Thyroid gland (tissue), 4 donors: ENCODE measurements around the gene KCNS3. TPM values are rescaled to one million over a fixed set of nuclear protein-coding genes. Genes with fewer than 3 reads are reported as not detected.

Experiments used
- DNase-seq, 2 donors: peaks; one replicate each; pipeline ENCODE4 v3.0.0-alpha.2; 2019
- H3K27ac ChIP-seq, 3 donors: fragments of 200-600 bp; sonication (generic); 1 replicate in 2 of 3; 2 replicates in 1 of 3; pipeline ENCODE4 v1.5.1; 2016 to 2019; ENCODE audit warnings: mild to moderate bottlenecking in 1 of 3, moderate library complexity in 1 of 3
- H3K27me3 ChIP-seq: fragments of 200-600 bp; sonication (generic); one replicate; pipeline ENCODE4 v1.5.1; 2019
- H3K36me3 ChIP-seq, 2 donors: fragments of 200-600 bp; sonication (generic); one replicate each; pipeline ENCODE4 v1.5.1; 2016 to 2019
- H3K4me1 ChIP-seq, 2 donors: fragments of 200-600 bp; sonication (generic); one replicate each; pipeline ENCODE4 v1.5.1; 2017 to 2019
- H3K4me3 ChIP-seq, 3 donors: fragments of 200-600 bp; sonication (generic); replicated peaks in 1 of 3; 1 replicate in 2 of 3; 2 replicates in 1 of 3; pipeline ENCODE4 v1.5.1; 2016; ENCODE audit warnings: mild to moderate bottlenecking in 1 of 3
- H3K9me3 ChIP-seq: fragments of 200-600 bp; sonication (generic); one replicate; pipeline ENCODE4 v1.5.1; 2017
- POLR2A ChIP-seq, 2 donors: fragments of 450-650 bp; IDR thresholded peaks; one replicate each; pipeline ENCODE4 v1.6.1; 2017; ENCODE audit warnings: antibody characterized with exemption in 2 of 2, mild to moderate bottlenecking in 2 of 2, moderate library complexity in 1 of 2
- WGBS, 2 donors: methylation state at CpG; one replicate each; pipeline ENCODE4 v1.1.5; 2017; 5-methylcytosine and 5-hydroxymethylcytosine counted together
- intact Hi-C: fragments of 100-400 bp; cut with DNase I; formaldehyde crosslinking; loops from one replicate; pipeline ENCODE4 v1.15.1; 2023
- total RNA-seq, 4 donors: library from RNA; depleted of rRNA; stranded (reverse); fragments of >200 nt; gene quantifications; one replicate each; pipeline ENCODE4 v1.2.3, GENCODE V29; 2016
- TF ChIP-seq, protein P1 (sequence below), 6 experiments: fragments of 200-600 bp in 3 of 6; fragments of 450-650 bp in 3 of 6; sonication (generic) in 3 of 6; IDR thresholded peaks; one replicate each; pipeline ENCODE4 v1.5.1; 2016 to 2019; ENCODE audit warnings: antibody characterized with exemption in 6 of 6, mild to moderate bottlenecking in 2 of 6, inconsistent platforms in 1 of 6, moderate library complexity in 1 of 6

Gene KCNS3
- total RNA-seq, 4 donors from 2014 or later = 6.2 to 25.1 (median 7.6) TPM

DNA sequence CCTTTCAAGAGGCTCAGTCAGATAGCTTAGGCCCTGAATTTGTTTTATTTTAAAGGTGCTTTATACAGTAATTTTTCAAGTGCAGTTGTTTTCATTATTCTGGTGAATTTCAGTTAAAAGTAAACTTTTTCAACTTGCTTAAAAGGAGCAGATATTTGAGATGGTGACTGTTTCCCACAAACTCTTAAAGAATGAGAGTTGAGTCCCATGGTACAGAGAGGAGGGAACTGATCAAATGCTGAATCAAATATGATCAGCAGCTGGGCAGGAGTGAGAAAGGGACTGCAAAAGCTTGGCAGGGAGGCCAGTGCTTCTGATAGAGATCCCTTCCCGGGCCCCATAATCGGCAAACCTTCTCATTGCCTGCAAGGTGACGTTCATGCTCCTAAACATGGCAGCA lies 91.2 kb downstream of the KCNS3 start:
- 86 to 92% methylated on average over 3 of the region's 3 CpGs for WGBS, 2 donors
- intact Hi-C loops = no loop called here
- H3K4me3 ChIP-seq = no peak overlapping the region

DNA sequence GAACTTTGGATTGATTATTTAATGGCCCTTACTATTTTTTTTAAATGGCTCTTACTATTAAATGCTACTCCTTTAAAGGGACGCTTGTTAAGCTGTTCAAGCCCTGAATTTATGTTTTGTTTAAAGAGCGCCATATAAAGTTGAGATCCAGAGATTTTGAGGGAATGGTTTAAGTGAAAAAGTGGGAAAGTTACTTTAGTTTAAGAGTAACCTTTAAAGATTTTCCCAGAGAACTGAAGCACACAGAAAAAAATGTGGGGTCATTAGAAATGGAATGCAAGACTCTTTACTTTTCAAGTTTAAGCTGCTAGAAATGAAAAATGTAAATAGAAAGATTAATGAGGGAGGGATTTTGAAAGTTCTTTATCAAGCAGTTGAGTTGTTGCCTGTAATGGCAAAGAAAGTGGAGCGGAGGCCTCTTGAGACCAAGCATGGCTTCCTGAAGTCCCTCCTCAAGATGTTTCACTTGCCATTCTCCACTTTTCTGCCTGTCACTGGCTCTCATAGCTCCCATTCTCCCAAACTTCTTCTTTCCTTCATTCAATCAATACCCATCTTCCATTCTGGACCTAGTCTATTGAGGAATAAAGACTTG lies 93.2 kb downstream of the KCNS3 start:
- H3K36me3 ChIP-seq = no peaks in the 10 kb centered on the region
- H3K27ac ChIP-seq = no peak overlapping the region
- H3K4me3 ChIP-seq = no peak overlapping the region
- TF ChIP-seq, protein P1, sequence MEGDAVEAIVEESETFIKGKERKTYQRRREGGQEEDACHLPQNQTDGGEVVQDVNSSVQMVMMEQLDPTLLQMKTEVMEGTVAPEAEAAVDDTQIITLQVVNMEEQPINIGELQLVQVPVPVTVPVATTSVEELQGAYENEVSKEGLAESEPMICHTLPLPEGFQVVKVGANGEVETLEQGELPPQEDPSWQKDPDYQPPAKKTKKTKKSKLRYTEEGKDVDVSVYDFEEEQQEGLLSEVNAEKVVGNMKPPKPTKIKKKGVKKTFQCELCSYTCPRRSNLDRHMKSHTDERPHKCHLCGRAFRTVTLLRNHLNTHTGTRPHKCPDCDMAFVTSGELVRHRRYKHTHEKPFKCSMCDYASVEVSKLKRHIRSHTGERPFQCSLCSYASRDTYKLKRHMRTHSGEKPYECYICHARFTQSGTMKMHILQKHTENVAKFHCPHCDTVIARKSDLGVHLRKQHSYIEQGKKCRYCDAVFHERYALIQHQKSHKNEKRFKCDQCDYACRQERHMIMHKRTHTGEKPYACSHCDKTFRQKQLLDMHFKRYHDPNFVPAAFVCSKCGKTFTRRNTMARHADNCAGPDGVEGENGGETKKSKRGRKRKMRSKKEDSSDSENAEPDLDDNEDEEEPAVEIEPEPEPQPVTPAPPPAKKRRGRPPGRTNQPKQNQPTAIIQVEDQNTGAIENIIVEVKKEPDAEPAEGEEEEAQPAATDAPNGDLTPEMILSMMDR (IDR thresholded peaks at IDR 0.05) = no peak
- no peak for TF ChIP-seq POLR2A (IDR thresholded peaks at IDR 0.05)
- intact Hi-C loops = no loop called here
- DNase-seq = no peak
- no peaks in the 10 kb centered on the region for H3K27me3 ChIP-seq
- no peaks in the 10 kb centered on the region for H3K9me3 ChIP-seq
- H3K4me1 ChIP-seq = peaks cover 0 to 2% of the 10 kb centered on the region in 2 donors
- WGBS, 2 donors = 81 to 86% methylated on average over 3 of the region's 3 CpGs

More for the DNA sequence above, 91.2 kb downstream of the KCNS3 start:
- Histone ChIP-seq H3K9me3 (no peaks in the 10 kb centered on the region), H3K36me3 (no peaks in the 10 kb centered on the region), H3K4me1 (no peaks in the 10 kb centered on the region), H3K27me3 (no peaks in the 10 kb centered on the region), H3K27ac (no peak overlapping the region)
- DNase-seq = no peak
- TF ChIP-seq POLR2A (IDR thresholded peaks at IDR 0.05) = no peak
- TF ChIP-seq, protein P1 (IDR thresholded peaks at IDR 0.05) = no peak

GRCh38 chr2:17972991-17973390 lies 94.5 kb downstream of the KCNS3 start:
- WGBS, 2 donors = 80 to 84% methylated on average over 3 of the region's 3 CpGs

DNA sequence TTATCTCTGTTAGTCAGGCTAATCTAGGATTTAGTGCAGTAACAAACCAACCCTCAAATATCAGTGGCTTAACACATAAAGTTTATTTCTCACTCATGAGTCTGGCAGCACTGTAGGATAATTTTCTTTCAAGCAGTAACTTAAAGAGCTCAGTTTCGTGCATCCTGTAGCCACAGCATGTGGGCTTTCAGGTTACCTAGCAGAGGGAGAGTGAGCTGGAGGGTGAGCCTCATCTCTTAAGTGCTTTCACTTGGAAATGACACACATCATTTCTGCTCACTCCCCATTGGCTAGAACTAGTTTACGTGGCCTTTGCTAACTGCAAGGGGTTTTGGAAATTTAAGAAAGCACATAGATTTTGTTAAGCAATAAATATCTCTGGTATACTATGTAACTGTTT lies 96.9 kb downstream of the KCNS3 start:
- H3K9me3 ChIP-seq = no peaks in the 10 kb centered on the region
- 87 to 94% methylated on average over 2 of the region's 2 CpGs for WGBS, 2 donors
- intact Hi-C loops = no loop called here

More at GRCh38 chr2:17972991-17973390, 94.5 kb downstream of the KCNS3 start:
- Histone ChIP-seq H3K27ac (no peak overlapping the region), H3K9me3 (no peaks in the 10 kb centered on the region), H3K4me1 (peaks cover 0 to 8% of the 10 kb centered on the region in 2 donors), H3K36me3 (no peaks in the 10 kb centered on the region), H3K4me3 (no peak overlapping the region), H3K27me3 (no peaks in the 10 kb centered on the region)
- intact Hi-C loops = no loop called here
- no peak for DNase-seq
- TF ChIP-seq POLR2A (IDR thresholded peaks at IDR 0.05) = no peak
- TF ChIP-seq, protein P1 (IDR thresholded peaks at IDR 0.05) = no peak

More for the DNA sequence above, 96.9 kb downstream of the KCNS3 start:
- DNase-seq = no peak
- peaks cover 0 to 8% of the 10 kb centered on the region in 2 donors for H3K4me1 ChIP-seq
- no peak overlapping the region for H3K4me3 ChIP-seq
- H3K36me3 ChIP-seq = no peaks in the 10 kb centered on the region
- H3K27me3 ChIP-seq = no peaks in the 10 kb centered on the region
- TF ChIP-seq POLR2A (IDR thresholded peaks at IDR 0.05) = no peak
- TF ChIP-seq, protein P1 (IDR thresholded peaks at IDR 0.05) = no peak
- H3K27ac ChIP-seq = no peak overlapping the region
